HFF-Myc (cell line): ENCODE measurements around the gene PTCD2.

ENCODE experiments used
- DNase-seq: peaks from one replicate; pipeline ENCODE4 v3.0.0-alpha.2; 2011; ENCODE audit warnings: low read depth; ENCODE audit errors: extremely low read depth
- H3K4me3 ChIP-seq: replicated peaks from 2 replicates; pipeline ENCODE4 v1.5.1; 2011; ENCODE audit warnings: low read depth, mild to moderate bottlenecking, control low read depth, low read length
- CTCF ChIP-seq: IDR thresholded peaks from 2 replicates; pipeline ENCODE4 v1.5.1; 2012; ENCODE audit warnings: mild to moderate bottlenecking, low read depth, low read length, control low read depth; ENCODE audit errors: missing control alignments

The PTCD2 gene

GRCh38 chr5:72302171-72302570 is 18.0 kb upstream of the PTCD2 start:
- H3K4me3 ChIP-seq: no peak overlapping the region
- DNase-seq: no peak
- no peak for TF ChIP-seq CTCF

GRCh38 chr5:72305194-72306142 is 14.7 kb upstream of the PTCD2 start:
- no peak for TF ChIP-seq CTCF
- DNase-seq: no peak
- no peak overlapping the region for H3K4me3 ChIP-seq

GRCh38 chr5:72307573-72307967 is 12.6 kb upstream of the PTCD2 start:
- no peak for DNase-seq
- peak overlapping the region; percentile 64 for H3K4me3 ChIP-seq
- TF ChIP-seq CTCF: no peak

- peak; percentile 85 for TF ChIP-seq CTCF
- peak overlapping the region; percentile 64 for H3K4me3 ChIP-seq
- peak; percentile 85 for DNase-seq
Observed at GRCh38 chr5:72307968-72308852, 12.0 kb upstream of the PTCD2 start.

GRCh38 chr5:72308853-72309191 is 11.4 kb upstream of the PTCD2 start:
- no peak for TF ChIP-seq CTCF
- no peak overlapping the region for H3K4me3 ChIP-seq
- DNase-seq: no peak

- TF ChIP-seq CTCF: no peak
- H3K4me3 ChIP-seq: no peak overlapping the region
- no peak for DNase-seq
Observed at GRCh38 chr5:72313141-72313540, 7.0 kb upstream of the PTCD2 start.
